ENCODE measurements around the gene ATP10B. TPM values are rescaled to one million over a fixed set of nuclear protein-coding genes. Genes with fewer than 3 reads are reported as not detected.
A peak's percentile ranks its signal among the peaks of the same experiment; 100 is the strongest.

The ATP10B gene
- total RNA-seq, 1 donor from 2014 or later = not detected

- Histone ChIP-seq H3K4me3 (no peak overlapping the region), H3K27ac (no peak overlapping the region), H3K9me3 (no peaks in the 10 kb centered on the region), H3K36me3 (no peaks in the 10 kb centered on the region), H3K4me1 (no peaks in the 10 kb centered on the region), H3K27me3 (no peaks in the 10 kb centered on the region)
- TF ChIP-seq CTCF (IDR thresholded peaks at IDR 0.05) = no peak
- intact Hi-C loops (cut with DNase I) = no loop called here
- ATAC-seq (no peak), DNase-seq (no peak)
Measured at GRCh38 chr5:160844177-160844576, 7.8 kb downstream of the ATP10B start.

DNA sequence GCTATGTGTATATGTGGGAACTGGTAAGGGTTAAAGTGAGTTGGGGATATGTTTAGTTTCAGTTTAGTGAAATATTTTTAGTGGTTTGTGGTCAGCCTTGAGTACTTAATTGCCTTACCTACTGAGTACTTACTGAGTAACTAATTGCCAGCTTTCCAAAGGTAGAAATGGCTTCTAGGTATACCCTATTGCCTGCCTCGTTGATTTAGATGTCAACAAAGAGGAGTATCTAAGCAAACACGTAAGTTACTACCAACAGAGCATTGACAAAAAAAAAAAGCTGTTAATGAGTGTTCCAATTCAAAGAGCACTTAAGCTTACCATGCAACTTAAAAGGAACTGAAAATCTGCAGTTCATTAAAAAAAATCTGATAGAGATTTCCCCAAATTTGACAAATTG, 8.8 kb downstream of the ATP10B start:
- no peak for TF ChIP-seq CTCF (IDR thresholded peaks at IDR 0.05)
- Histone ChIP-seq H3K27me3 (no peaks in the 10 kb centered on the region), H3K4me3 (no peak overlapping the region), H3K4me1 (no peaks in the 10 kb centered on the region), H3K27ac (no peak overlapping the region), H3K9me3 (no peaks in the 10 kb centered on the region), H3K36me3 (no peaks in the 10 kb centered on the region)
- intact Hi-C loops (cut with DNase I) = no loop called here
- ATAC-seq (peak; percentile 62), DNase-seq (no peak)

DNA sequence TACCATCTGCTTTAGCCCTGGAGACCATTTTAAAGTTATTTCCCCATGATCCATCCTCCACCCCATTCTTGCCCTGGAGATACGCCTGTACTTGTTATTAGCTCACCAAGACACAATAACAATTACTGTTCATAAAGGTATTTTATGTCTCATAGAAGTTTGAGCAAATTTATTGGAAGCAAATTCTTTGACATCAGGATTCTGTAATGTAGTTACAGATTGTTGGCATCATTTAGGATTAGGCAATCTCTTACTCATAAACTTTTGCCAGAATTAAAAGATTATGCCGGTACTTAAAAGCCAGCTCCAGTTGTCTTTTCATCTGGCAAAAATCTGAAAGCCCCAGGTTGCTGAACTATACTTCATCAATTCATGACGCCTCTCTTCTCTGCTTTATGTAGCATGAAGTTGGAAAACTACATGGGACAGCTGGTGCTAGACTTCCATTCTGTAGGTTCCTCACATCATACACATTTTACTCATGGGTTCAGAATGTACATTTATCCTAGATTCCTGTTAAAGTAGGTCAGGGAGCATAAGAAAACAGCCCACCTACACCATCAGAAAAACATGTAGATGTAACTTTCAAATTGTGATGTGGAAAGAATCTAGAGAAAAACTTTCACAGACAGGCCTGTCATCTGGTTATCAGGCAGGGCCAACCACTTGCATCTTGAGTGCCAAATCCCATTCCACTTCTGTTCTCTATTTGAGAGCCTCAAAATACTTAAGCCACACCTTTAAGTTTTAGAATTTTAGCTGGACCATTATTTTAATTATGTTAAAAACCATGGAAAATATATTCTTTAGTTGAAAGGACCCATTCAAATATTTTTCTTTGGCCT, 14.0 kb downstream of the ATP10B start:
- no peaks in the 10 kb centered on the region for H3K27me3 ChIP-seq
- no peak overlapping the region for H3K4me3 ChIP-seq
- no peak for DNase-seq
- H3K9me3 ChIP-seq = peaks cover 2% of the 10 kb centered on the region
- H3K27ac ChIP-seq = no peak overlapping the region
- H3K36me3 ChIP-seq = no peaks in the 10 kb centered on the region
- no peak for ATAC-seq
- H3K4me1 ChIP-seq = peaks cover 8% of the 10 kb centered on the region
- intact Hi-C loops (cut with DNase I) = no loop called here
- TF ChIP-seq CTCF (IDR thresholded peaks at IDR 0.05) = no peak

- ATAC-seq (no peak), DNase-seq (no peak)
- Histone ChIP-seq H3K9me3 (peaks cover 6% of the 10 kb centered on the region), H3K27me3 (no peaks in the 10 kb centered on the region), H3K4me3 (no peak overlapping the region), H3K36me3 (no peaks in the 10 kb centered on the region), H3K27ac (no peak overlapping the region), H3K4me1 (peaks cover 8% of the 10 kb centered on the region)
- TF ChIP-seq CTCF (IDR thresholded peaks at IDR 0.05) = no peak
- intact Hi-C loops (cut with DNase I) = no loop called here
Measured at GRCh38 chr5:160837211-160837610, 14.8 kb downstream of the ATP10B start.

DNA sequence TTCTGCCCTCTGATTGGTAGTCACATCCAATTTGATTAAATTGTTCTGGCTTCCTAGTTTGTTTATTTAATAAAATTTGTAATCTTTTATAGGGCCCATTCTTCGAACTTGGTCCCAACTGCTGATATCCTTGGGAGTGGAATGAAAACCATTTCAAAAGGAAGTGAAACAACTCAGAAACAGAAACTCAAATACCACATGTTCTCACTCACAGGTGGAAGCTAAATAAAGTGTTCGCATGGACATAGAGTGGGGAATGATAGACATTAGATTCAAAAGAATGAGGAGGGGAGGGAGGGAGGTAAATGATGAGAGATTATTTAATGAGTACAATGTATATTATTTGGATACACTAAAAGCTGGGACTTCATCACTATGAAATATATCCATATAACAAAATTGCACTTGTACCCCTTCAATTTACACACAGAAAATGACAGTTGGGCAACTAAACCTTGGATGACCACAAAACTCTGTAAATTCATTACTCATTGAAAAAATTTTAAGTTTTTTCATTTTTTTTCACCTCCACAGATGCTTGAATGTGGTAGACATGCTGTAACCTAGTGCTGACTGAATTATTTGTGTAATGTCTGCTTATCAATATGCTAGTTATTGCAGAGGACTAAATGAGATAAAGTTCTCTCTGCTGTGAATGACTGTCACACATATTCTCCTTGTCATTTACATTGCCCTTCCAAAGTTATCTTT, 16.0 kb downstream of the ATP10B start:
- no peak for ATAC-seq
- TF ChIP-seq CTCF (IDR thresholded peaks at IDR 0.05) = no peak
- no peak overlapping the region for H3K4me3 ChIP-seq
- DNase-seq = no peak
- no peaks in the 10 kb centered on the region for H3K36me3 ChIP-seq
- intact Hi-C loops (cut with DNase I) = no loop called here
- peaks cover 8% of the 10 kb centered on the region for H3K4me1 ChIP-seq
- no peaks in the 10 kb centered on the region for H3K27me3 ChIP-seq
- peaks cover 6% of the 10 kb centered on the region for H3K9me3 ChIP-seq
- no peak overlapping the region for H3K27ac ChIP-seq

All from upper lobe of right lung (tissue), 1 donor.